ENCODE data around the gene GIT2.
A peak's percentile ranks its signal among the peaks of the same experiment; 100 is the strongest.

GIT2 gene

DNA sequence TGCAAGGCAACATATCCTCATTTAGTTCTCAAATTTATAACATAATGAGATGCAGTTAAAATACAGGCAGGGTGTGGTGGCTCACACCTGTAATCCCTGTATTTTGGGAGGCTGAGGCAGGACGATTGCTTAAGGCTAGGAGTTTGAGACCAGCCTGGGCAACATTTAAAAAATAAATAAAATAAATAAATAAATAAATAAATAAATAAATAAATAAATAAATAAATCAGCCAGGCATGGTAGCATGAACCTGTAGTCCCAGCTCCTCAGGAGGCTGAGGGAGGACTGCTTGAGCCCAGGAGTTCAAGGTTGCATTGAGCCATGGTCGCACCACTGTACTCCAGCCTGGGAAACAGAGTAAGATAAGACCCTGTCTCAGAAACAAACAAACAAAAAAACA, 56.7 kb downstream of the GIT2 start:
- TF ChIP-seq, protein P1, sequence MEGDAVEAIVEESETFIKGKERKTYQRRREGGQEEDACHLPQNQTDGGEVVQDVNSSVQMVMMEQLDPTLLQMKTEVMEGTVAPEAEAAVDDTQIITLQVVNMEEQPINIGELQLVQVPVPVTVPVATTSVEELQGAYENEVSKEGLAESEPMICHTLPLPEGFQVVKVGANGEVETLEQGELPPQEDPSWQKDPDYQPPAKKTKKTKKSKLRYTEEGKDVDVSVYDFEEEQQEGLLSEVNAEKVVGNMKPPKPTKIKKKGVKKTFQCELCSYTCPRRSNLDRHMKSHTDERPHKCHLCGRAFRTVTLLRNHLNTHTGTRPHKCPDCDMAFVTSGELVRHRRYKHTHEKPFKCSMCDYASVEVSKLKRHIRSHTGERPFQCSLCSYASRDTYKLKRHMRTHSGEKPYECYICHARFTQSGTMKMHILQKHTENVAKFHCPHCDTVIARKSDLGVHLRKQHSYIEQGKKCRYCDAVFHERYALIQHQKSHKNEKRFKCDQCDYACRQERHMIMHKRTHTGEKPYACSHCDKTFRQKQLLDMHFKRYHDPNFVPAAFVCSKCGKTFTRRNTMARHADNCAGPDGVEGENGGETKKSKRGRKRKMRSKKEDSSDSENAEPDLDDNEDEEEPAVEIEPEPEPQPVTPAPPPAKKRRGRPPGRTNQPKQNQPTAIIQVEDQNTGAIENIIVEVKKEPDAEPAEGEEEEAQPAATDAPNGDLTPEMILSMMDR (IDR thresholded peaks at IDR 0.05), result no peak

DNA sequence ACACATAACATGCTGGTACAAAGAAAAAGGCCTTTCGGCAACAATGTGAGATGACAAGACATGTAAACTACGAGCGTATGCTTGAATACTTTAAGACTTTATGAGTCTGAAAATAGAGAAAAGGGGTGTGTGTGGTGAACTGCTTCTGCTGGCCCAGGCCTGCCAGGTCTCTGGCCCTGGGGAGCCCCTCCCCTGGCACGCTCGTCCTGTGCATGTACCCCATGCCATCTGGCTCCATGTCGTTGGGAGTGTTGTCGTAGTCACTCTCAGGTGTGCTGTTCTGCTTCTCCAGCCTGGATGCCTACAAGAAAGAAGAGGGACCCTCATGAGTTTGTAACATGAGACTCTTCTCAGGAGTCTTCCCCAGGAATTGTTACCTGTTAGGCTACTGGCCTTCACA, 57.2 kb downstream of the GIT2 start:
- TF ChIP-seq, protein P1 (IDR thresholded peaks at IDR 0.05), result no peak

DNA sequence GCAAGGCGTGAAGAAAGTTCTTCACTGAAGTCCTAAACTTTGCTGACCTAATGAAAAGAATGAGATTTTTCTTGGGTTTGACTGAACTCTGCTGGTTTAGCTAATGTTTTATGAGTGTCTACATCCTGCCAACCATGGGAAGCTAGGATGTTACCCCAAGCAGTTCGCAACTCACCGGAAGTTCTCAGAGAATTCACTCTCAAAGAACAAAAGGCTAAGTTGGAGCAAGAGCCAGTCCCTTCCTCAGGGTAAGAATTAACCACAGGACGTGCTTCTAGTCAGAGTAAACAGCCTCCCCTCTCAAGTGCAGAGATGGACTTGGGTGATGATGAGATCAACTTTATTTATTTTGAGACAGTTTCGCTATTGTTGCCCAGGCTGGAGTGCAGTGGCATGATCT, 58.8 kb downstream of the GIT2 start:
- TF ChIP-seq, protein P1 (IDR thresholded peaks at IDR 0.05), result no peak

DNA sequence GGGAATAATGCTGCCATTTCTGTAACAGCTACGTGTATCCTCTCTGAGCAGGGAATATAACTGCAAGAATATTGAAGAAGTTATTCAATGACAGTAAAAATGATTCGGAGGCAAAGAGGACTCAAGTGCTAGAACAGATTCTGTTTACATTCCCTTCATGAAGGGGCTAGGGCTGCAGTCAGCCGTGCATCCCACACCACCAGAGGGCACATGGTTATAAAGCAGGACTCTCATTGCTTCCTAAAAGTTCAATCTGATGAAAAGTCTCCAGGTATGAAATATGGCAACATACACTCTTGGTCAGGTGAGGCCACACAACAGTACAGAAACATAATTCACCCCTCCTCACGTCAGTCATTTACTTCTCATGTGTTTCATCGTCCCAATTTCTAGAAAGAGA, 62.1 kb downstream of the GIT2 start:
- TF ChIP-seq, protein P1 (IDR thresholded peaks at IDR 0.05), result peak; percentile 58

DNA sequence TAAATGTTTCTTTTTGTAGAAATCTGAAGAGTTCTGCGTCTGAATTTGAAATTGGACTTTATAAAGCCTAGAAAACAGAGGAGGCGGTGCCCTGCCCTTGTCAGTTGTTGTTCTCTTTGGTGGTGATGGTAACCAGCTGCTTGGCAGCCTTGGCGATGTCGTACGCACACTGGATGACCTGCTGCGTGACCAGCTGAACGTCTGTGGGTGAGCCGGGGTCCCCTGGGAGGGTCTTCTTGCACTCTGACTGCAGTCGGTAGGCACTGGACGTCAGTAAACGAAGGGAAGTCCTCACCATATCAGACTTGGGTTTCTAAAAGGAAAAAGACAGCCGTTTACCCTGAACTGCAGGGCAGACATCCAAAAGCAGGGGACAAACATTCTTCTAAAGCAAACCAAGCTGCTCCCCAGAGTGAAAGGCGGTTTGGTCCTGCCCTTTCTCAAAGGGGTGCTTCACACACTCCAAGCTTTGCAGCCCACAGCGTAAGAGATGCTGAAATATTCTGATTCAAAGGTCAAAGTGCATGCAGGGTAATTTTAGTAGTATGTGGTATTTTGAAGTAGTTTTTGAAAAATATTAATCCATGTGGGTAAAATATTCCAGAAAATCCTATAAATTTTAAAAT, 63.2 kb downstream of the GIT2 start:
- TF ChIP-seq, protein P1 (IDR thresholded peaks at IDR 0.05), result no peak

DNA sequence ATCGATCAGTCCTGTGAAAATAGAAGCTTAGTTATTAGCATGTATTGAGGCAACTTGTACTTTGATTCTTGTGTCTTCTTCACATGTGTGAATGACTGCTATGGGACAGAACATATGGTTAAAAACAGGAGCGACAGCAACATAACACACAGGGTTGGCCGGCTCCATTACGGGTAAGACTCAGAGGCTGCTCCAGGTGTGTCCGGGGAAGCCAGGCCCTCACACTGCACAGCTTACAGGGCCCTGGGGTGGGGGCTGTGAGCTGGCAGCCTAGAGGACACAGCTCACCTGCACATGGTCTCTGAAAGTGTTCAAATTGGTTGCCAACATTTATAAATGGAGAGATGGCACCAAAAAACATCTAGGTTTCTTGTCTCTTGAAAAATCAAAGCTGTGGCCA, 65.0 kb downstream of the GIT2 start:
- TF ChIP-seq, protein P1 (IDR thresholded peaks at IDR 0.05), result no peak

DNA sequence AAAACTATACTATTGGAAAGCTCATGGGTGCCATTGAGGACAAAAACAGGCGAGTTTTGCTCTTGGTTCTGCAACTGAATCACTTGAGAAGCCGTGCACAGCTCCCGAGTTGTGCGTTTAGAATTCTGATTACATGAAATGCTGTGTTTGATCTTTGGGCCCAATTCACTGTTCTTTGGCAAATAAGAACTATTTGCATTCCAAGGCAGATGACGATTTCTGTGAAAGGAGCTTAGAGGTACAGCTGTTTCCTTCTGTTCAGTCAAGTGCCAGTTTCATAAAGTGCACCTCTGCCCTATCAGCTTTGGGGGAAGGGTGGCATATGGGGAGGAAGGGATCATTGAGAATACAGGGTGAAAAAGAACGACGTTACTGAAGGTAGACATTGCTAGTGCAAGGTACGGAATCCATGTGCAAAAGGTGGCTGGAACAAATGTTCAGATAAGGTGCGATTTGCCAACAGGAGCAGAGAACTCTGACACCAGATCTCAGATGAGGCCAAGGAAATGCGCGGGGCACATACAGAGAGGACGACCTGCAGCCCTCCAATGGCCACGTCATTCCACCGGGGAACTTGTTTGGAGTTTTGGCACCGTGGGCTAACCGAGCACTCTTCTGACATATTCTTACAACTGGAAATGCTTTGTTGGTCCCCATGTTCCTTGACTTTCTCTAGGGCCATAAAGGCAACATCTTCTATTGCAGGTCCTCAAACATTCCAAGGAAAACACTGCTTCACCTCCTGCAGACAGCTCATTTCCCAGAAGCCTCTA, 66.0 kb downstream of the GIT2 start:
- TF ChIP-seq, protein P1 (IDR thresholded peaks at IDR 0.05), result no peak

All from LNCAP (cell line).